ENCODE results near the gene ZACN.
"Not testable (repeated sequence)": the region's sequence is repeated elsewhere in the genome, so short reads cannot be mapped to it uniquely, and the experiment has no call there.

The ZACN gene

DNA sequence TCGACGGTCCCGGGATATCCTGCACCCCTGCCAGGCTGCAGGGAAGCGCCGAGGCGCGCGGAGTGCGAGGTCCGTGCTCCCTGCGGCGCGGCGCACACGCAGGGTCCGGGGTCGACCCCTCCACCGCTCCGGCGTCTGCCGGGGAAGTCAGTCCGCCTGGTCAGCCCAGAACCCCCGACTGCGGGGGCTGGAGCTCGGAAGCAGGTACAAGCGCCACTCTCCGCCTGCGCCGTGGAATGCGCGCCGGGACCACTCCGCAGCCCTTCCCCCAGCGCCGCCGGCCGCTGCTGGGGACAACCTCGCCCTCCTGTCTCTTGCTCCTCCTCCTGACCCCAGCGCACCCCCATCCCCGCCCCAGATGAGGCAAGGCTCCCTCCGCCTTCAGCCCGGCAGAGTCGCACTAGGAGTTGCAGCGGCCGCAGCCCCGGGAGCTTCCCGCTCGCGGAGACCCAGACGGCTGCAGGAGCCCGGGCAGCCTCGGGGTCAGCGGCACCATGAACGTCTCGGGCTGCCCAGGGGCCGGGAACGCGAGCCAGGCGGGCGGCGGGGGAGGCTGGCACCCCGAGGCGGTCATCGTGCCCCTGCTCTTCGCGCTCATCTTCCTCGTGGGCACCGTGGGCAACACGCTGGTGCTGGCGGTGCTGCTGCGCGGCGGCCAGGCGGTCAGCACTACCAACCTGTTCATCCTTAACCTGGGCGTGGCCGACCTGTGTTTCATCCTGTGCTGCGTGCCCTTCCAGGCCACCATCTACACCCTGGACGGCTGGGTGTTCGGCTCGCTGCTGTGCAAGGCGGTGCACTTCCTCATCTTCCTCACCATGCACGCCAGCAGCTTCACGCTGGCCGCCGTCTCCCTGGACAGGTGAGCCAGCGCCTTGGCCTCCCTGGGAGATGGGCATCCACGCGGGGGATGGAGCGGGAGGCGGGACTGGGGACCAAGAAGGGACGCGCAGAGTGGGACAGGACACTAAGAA is 4.3 kb upstream of the ZACN start, which contains the start of gene GALR2:
Gene GALR2, plus strand, starts transcription at position 392 of the 974 bp plus-strand sequence. Its CDS starts 103 bp downstream, at position 495.
- DNase-seq (ENCODE audit: low read depth), result no peak
- no peak within 1 kb of the TSS for H3K4me3 ChIP-seq (ENCODE audit: control insufficient read depth, low read depth, low read length)
- TF ChIP-seq CTCF (IDR thresholded peaks at IDR 0.05; ENCODE audit: control insufficient read depth, insufficient read depth, low read depth, low read length, missing control alignments), result no peak

DNA sequence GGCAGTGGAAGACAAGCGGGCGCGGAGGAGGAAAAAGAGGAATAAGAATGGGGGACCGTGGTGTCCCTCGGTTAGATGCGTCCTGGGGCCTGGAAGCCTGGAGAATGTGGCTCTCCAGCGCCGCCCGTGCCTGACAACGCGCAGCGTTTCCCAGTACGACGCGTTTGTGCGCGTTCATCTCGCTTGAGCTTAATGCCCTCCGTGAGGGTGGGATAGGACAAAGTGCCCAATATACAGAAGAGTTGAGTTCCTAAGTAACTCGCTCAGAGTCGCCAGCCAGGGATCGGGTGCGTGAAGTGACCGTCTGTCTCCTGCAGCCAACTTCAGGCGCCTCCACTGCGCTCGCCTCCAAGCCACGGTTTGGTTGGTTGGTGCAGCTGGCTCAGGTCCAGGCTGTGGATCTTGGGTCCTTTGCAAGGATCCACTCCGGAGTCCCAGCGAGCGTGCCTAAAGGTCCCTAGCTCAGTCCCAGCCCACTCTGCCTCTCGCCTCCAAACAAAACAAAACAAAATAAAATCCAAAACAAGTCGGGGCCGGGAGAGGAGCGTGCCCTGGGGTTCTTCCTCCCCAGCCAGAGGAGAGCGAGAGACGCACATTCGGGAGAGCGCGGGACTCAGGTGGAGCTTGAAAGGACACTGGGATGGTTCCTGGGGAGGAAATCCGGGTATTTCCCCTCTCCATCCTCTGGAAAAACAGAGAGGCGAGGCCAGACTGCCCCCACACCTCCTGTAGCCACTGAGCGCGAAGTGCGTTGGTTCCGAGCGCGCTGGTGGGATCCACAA is 3.4 kb upstream of the ZACN start:
- no peak overlapping the region for H3K4me3 ChIP-seq (ENCODE audit: control insufficient read depth, low read depth, low read length)
- no peak for DNase-seq (ENCODE audit: low read depth)
- TF ChIP-seq CTCF (IDR thresholded peaks at IDR 0.05; ENCODE audit: control insufficient read depth, insufficient read depth, low read depth, low read length, missing control alignments), result no peak

DNA sequence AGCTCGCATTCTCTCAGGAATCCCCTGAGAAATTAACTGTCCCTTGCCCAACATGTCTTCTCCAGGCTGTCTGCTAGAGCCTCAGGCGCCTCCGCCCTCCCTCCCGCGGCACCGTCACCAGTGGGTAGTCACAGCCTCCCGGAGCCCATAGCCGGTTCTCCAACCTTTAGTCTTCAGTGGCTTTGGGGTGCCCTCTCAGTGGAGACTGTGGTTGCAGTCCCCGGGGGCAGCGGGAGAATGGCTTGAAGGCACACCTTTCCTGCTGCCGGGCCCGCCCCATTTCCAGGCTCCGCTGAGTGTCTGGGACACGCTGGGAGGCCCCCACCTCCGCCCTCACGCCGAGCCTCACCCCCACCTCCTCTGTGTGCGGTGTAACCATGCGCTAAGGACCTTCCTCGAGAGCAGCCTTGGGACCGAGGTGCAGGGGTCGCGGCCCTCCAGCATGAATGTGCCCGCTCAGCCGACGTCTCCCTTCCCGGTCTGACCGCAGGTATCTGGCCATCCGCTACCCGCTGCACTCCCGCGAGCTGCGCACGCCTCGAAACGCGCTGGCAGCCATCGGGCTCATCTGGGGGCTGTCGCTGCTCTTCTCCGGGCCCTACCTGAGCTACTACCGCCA is 2.7 kb upstream of the ZACN start:
- no peak for TF ChIP-seq CTCF (IDR thresholded peaks at IDR 0.05; ENCODE audit: control insufficient read depth, insufficient read depth, low read depth, low read length, missing control alignments)
- no peak for DNase-seq (ENCODE audit: low read depth)
- no peak overlapping the region for H3K4me3 ChIP-seq (ENCODE audit: control insufficient read depth, low read depth, low read length)

DNA sequence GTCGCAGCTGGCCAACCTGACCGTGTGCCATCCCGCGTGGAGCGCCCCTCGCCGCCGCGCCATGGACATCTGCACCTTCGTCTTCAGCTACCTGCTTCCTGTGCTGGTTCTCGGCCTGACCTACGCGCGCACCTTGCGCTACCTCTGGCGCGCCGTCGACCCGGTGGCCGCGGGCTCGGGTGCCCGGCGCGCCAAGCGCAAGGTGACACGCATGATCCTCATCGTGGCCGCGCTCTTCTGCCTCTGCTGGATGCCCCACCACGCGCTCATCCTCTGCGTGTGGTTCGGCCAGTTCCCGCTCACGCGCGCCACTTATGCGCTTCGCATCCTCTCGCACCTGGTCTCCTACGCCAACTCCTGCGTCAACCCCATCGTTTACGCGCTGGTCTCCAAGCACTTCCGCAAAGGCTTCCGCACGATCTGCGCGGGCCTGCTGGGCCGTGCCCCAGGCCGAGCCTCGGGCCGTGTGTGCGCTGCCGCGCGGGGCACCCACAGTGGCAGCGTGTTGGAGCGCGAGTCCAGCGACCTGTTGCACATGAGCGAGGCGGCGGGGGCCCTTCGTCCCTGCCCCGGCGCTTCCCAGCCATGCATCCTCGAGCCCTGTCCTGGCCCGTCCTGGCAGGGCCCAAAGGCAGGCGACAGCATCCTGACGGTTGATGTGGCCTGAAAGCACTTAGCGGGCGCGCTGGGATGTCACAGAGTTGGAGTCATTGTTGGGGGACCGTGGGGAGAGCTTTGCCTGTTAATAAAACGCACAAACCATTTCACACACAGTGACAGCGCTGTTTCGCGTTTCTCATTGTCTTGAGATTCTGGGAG is 2.0 kb upstream of the ZACN start:
- TF ChIP-seq CTCF (IDR thresholded peaks at IDR 0.05; ENCODE audit: control insufficient read depth, insufficient read depth, low read depth, low read length, missing control alignments), result no peak

GRCh38 chr17:76077584-76078110 is 1.3 kb upstream of the ZACN start:
- no peak for TF ChIP-seq CTCF (IDR thresholded peaks at IDR 0.05; ENCODE audit: control insufficient read depth, insufficient read depth, low read depth, low read length, missing control alignments)
- no peak overlapping the region for H3K4me3 ChIP-seq (ENCODE audit: control insufficient read depth, low read depth, low read length)
- DNase-seq (ENCODE audit: low read depth), result no peak

More for the DNA sequence above, 2.0 kb upstream of the ZACN start:
- DNase-seq (ENCODE audit: low read depth), result no peak
- H3K4me3 ChIP-seq (ENCODE audit: control insufficient read depth, low read depth, low read length), result no peak overlapping the region

GRCh38 chr17:76078370-76078769 is 612 bp upstream of the ZACN start:
- DNase-seq (ENCODE audit: low read depth); H3K4me3 ChIP-seq (ENCODE audit: control insufficient read depth, low read depth, low read length): not testable (repeated sequence)
